ENCODE results near the gene KCNIP4. TPM values are rescaled to one million over a fixed set of nuclear protein-coding genes. Genes with fewer than 3 reads are reported as not detected.

KCNIP4 gene
- total RNA-seq, 8 experiments from 2014 or later: 1.7 to 18.5 (median 10.8) TPM

GRCh38 chr4:20987191-20987590 lies 961.4 kb downstream of the KCNIP4 start:
- 0 to 100% (median 83%) methylated on average over 1 to 2 of the region's 2 CpGs; no CpG with 5 or more reads in 3 of the 10 experiments for WGBS, 10 experiments
- in situ Hi-C loops (cut with MboI; ENCODE audit: low pct_unique_long_range_greater_than_20kb in 2 of 9, low sequenced_read_pairs in 9 of 9, unreplicated experiment in 9 of 9): no loop called here
- no peak overlapping the region for H3K27ac ChIP-seq
- no peaks in the 10 kb centered on the region for H3K4me1 ChIP-seq (replicated peaks in 1 of 2)
- no peak for ATAC-seq (replicated peaks in 6 of 8)
- no peak overlapping the region for H3K4me3 ChIP-seq

DNA sequence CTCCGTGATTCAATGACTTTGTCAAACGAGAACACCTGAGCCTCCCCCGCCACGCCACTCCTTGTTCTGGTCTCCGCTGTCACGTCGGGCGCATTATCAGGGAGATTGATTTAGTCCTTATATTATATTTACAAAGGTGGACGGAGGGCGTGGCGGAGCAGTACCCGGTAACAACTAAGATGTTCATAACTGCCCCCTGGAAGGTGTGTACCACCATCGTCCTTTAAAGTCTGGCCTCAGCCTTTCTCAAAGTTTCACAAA lies 964.1 kb downstream of the KCNIP4 start:
- no peak for ATAC-seq (replicated peaks in 6 of 8)
- in situ Hi-C loops (cut with MboI; ENCODE audit: low pct_unique_long_range_greater_than_20kb in 2 of 9, low sequenced_read_pairs in 9 of 9, unreplicated experiment in 9 of 9): no loop called here
- H3K4me1 ChIP-seq (replicated peaks in 1 of 2): no peaks in the 10 kb centered on the region
- WGBS, 10 experiments: 27 to 100% (median 84%) methylated on average over 4 to 8 of the region's 13 CpGs; no CpG with 5 or more reads in 3 of the 10 experiments
- peak overlapping the region in 1 of 5 donors; percentile 35 for H3K4me3 ChIP-seq
- H3K27ac ChIP-seq: no peak overlapping the region

DNA sequence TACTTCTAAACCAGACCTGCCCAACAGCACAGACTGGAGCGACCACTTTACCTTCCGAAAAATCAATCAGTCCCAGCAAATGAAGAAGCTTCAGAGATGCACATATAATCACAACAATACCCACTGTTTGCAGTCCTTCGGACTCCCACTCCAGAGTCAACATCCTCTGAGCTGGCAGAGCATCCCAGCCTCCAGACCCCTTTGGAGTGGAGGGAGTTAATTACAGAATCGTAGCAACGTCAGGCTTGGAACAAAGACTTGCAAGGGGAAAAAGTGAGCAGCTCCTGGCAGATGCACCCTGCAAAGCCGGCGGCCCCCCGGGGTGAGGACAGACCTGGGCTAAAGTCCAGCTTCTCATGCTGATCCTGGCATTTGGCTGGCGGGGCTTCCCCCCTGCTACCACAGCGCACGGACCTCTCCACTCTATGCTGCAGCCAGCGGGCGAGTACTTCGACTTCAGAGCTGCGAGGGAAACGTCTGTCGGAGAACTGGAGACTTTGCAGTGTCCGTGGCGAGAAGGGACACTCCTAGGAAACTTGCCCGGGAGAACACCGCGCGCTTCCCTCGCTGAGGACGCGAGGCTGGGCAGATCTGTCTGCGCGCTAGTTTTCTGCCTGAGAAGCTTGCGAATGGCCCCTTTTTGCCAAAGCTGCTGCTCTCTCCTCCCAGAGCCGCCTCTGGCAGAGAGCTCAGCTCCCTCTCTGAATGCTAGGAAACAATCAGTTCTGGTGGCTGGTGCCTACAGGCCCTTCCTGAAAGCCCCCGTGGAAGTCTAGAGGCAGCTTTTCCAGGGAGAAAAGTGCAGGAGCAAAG lies 964.6 kb downstream of the KCNIP4 start:
- H3K4me1 ChIP-seq (replicated peaks in 1 of 2): no peaks in the 10 kb centered on the region
- no peak overlapping the region for H3K27ac ChIP-seq
- WGBS, 10 experiments: 2 to 54% (median 12%) methylated on average over 3 to 23 of the region's 31 CpGs; no CpG with 5 or more reads in 2 of the 10 experiments
- peak overlapping the region; percentile 7 to 35 (median 19) for H3K4me3 ChIP-seq
- ATAC-seq (replicated peaks in 6 of 8): peak in 6 of 8 experiments; percentile 32 to 89 (median 62)
- in situ Hi-C loops (cut with MboI; ENCODE audit: low pct_unique_long_range_greater_than_20kb in 2 of 9, low sequenced_read_pairs in 9 of 9, unreplicated experiment in 9 of 9): no loop called here

DNA sequence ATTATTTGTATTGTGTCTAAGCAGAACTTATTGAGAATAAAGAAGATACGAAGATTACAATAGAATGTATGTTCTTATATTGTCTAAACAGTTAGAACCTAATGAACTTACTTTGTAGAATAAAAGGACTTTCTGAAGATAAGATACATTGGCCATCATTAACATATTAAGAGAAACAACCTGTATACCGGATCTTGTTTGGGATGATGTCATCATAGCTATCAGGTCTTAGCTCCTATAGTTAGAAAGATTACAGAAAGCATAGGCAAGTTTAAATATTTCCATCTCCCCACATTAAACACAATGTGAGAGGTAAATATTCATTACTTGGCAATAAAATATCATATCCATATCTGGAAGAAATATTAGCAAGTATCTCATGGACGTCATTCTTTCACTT lies 966.0 kb downstream of the KCNIP4 start:
- 5 to 94% (median 73%) methylated on average over 2 to 3 of the region's 3 CpGs for WGBS, 10 experiments
- no peak overlapping the region for H3K4me3 ChIP-seq
- H3K4me1 ChIP-seq (replicated peaks in 1 of 2): no peaks in the 10 kb centered on the region
- no peak overlapping the region for H3K27ac ChIP-seq
- ATAC-seq (replicated peaks in 6 of 8): no peak
- in situ Hi-C loops (cut with MboI; ENCODE audit: low pct_unique_long_range_greater_than_20kb in 2 of 9, low sequenced_read_pairs in 9 of 9, unreplicated experiment in 9 of 9): no loop called here

DNA sequence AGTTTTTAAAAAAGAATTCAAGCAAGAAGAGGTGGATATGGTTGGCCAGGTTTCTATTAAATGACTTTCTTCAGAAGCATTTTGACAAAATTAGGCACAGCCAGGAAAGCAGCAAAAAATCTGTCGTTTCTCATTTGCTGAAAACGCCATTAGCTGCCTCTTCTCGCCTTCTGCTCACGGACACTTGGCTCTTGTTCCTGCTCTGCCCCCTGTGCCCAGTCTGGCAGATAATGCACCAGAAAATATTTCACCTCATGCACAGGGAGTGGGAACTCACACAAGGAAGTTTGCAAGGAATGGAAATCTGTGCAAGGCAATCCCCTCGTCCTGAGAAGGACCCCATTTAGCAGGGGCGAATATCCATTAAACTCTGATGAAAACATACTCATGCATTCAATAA lies 988.3 kb downstream of the KCNIP4 start:
- in situ Hi-C loops (cut with MboI; ENCODE audit: low pct_unique_long_range_greater_than_20kb in 2 of 9, low sequenced_read_pairs in 9 of 9, unreplicated experiment in 9 of 9): no loop called here
- Histone ChIP-seq H3K27ac (no peak overlapping the region), H3K4me3 (no peak overlapping the region), H3K4me1 (replicated peaks in 1 of 2) (no peaks in the 10 kb centered on the region)
- ATAC-seq (replicated peaks in 6 of 8): no peak
- 0 to 100% (median 58%) methylated on average over 2 to 6 of the region's 6 CpGs; no CpG with 5 or more reads in 1 of the 10 experiments for WGBS, 10 experiments

GRCh38 chr4:20954541-20954940 lies 994.0 kb downstream of the KCNIP4 start:
- H3K4me3 ChIP-seq: no peak overlapping the region
- ATAC-seq (replicated peaks in 6 of 8): no peak
- WGBS, 10 experiments: 0 to 90% (median 60%) methylated on average over 1 to 5 of the region's 5 CpGs; no CpG with 5 or more reads in 1 of the 10 experiments
- no peaks in the 10 kb centered on the region for H3K4me1 ChIP-seq (replicated peaks in 1 of 2)
- no peak overlapping the region for H3K27ac ChIP-seq
- in situ Hi-C loops (cut with MboI; ENCODE audit: low pct_unique_long_range_greater_than_20kb in 2 of 9, low sequenced_read_pairs in 9 of 9, unreplicated experiment in 9 of 9): no loop called here

DNA sequence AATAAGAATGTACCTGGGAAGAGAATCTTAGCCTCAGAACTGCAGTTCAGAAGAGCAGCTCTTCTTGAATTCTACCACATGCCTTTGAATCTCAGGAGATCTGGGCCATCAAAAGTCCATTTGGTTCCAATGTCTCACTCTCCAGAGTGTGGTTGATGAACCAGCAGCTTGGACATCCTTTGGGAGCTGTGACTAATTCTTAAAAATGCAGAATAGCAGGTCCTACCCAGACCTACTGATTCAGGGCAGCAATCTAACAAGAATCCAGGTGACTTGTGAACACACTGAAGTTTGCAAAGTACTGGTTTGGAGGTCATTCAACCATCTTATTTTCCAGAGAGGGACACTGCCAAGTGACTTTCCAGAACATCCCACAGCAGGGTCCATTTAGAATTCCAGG lies 1003.6 kb downstream of the KCNIP4 start:
- Histone ChIP-seq H3K27ac (no peak overlapping the region), H3K4me1 (replicated peaks in 1 of 2) (peaks cover 0 to 2% of the 10 kb centered on the region in 2 donors), H3K4me3 (no peak overlapping the region)
- ATAC-seq (replicated peaks in 6 of 8): no peak
- in situ Hi-C loops (cut with MboI; ENCODE audit: low pct_unique_long_range_greater_than_20kb in 2 of 9, low sequenced_read_pairs in 9 of 9, unreplicated experiment in 9 of 9): no loop called here

DNA sequence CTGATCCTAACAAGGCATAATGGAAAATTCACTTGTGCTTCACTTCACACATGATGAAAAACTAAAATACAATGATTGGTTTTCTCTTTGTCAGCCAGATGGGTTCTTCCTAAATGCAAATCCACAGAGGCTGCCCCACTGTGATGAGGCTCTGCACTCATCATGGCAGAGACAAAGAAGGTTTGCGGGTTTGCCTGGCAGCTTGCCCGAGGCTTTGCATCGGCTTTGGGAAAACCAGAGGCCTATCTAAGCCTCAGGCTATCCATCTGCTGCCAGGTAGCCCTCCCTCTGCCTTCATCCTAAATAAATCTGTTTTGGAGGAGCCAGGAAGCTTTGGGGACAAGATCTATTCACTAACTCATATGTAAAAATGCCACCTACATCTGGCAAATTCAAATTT lies 1004.1 kb downstream of the KCNIP4 start:
- H3K4me3 ChIP-seq: no peak overlapping the region
- in situ Hi-C loops (cut with MboI; ENCODE audit: low pct_unique_long_range_greater_than_20kb in 2 of 9, low sequenced_read_pairs in 9 of 9, unreplicated experiment in 9 of 9): no loop called here
- ATAC-seq (replicated peaks in 6 of 8): no peak
- WGBS, 10 experiments: 83 to 94% methylated on average over 2 to 3 of the region's 3 CpGs; no CpG with 5 or more reads in 8 of the 10 experiments
- no peak overlapping the region for H3K27ac ChIP-seq
- H3K4me1 ChIP-seq (replicated peaks in 1 of 2): peaks cover 0 to 2% of the 10 kb centered on the region in 2 donors

DNA sequence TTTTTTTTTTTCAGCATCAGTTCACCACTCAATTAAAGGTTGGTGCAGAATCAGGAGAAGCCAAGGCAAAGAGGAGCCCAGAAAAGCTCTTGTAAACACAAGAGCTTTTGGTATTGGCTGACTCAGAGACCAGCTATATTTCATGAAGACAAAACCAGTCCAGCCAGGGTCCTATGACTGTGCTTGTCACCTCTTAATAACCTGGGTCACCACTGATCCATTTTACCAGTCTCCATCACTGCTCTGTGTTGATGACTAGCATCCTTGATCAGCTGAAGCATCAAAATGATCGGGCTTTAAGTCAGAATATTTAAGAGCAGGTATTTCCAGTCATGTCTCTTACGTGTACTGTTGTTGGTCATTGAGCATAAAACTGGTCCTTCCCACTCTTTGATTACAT lies 1010.4 kb downstream of the KCNIP4 start:
- in situ Hi-C loops (cut with MboI; ENCODE audit: low pct_unique_long_range_greater_than_20kb in 2 of 9, low sequenced_read_pairs in 9 of 9, unreplicated experiment in 9 of 9): no loop called here
- ATAC-seq (replicated peaks in 6 of 8): peak in 3 of 8 experiments; percentile 38 to 79 (median 49)
- Histone ChIP-seq H3K27ac (no peak overlapping the region), H3K4me1 (replicated peaks in 1 of 2) (no peaks in the 10 kb centered on the region), H3K4me3 (no peak overlapping the region)
- WGBS, 10 experiments: 10 to 100% (median 29%) methylated on average over 1 to 2 of the region's 2 CpGs; no CpG with 5 or more reads in 1 of the 10 experiments

DNA sequence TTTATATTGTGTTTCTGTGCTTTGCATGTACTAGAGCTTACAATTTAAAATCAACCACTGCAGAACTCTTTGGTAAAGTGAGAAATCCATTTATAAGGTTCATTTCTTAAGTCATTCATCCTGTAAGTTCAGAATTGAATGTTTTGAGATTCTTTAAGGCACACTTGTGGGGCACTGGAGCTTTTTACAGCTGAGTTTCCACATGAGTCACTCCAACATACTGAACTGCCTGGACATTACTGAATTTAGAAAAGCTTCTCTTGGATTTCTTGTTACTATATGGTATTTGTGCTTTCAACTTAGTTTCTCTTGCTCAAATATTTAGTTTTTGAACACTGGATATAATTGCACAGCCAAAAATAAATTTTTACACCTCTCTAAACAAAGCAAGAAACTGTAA lies 1022.0 kb downstream of the KCNIP4 start:
- no peak for ATAC-seq (replicated peaks in 6 of 8)
- H3K4me3 ChIP-seq: no peak overlapping the region
- in situ Hi-C loops (cut with MboI; ENCODE audit: low pct_unique_long_range_greater_than_20kb in 2 of 9, low sequenced_read_pairs in 9 of 9, unreplicated experiment in 9 of 9): no loop called here
- H3K27ac ChIP-seq: no peak overlapping the region
- no peaks in the 10 kb centered on the region for H3K4me1 ChIP-seq (replicated peaks in 1 of 2)

DNA sequence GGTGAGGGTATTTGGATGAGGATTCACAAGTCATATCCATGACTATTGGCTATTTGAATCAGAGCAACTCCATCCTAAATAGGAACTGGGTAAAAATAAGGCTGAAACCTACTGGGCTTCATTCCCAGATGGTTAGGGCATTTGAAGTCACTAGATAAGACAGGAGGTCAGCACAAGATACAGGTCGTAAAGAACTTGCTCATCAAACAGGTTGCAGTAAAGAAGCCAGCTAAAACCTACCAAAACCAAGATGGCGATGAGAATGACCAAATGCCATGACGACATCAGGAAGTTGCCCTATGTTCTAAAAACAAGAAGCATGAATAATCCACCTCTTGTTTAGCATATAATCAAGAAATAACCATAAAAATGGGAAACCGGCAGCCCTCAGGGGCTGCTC lies 1023.4 kb downstream of the KCNIP4 start:
- in situ Hi-C loops (cut with MboI; ENCODE audit: low pct_unique_long_range_greater_than_20kb in 2 of 9, low sequenced_read_pairs in 9 of 9, unreplicated experiment in 9 of 9): no loop called here
- whole genome bisulfite sequencing, 10 experiments: 0 to 100% (median 62%) methylated on average over 1 to 4 of the region's 4 CpGs; no CpG with 5 or more reads in 1 of the 10 experiments
- Histone ChIP-seq H3K4me1 (replicated peaks in 1 of 2) (no peaks in the 10 kb centered on the region), H3K4me3 (no peak overlapping the region), H3K27ac (no peak overlapping the region)
- ATAC-seq (replicated peaks in 6 of 8): no peak

GRCh38 chr4:20922962-20923361 lies 1025.6 kb downstream of the KCNIP4 start:
- WGBS, 10 experiments: 5 to 100% (median 86%) methylated on average over 2 of the region's 2 CpGs; no CpG with 5 or more reads in 1 of the 10 experiments

GRCh38 chr4:20916106-20916505 lies 1032.5 kb downstream of the KCNIP4 start:
- Histone ChIP-seq H3K4me1 (replicated peaks in 1 of 2) (no peaks in the 10 kb centered on the region), H3K4me3 (no peak overlapping the region), H3K27ac (no peak overlapping the region)
- ATAC-seq (replicated peaks in 6 of 8): no peak
- WGBS, 10 experiments: 40 to 100% (median 86%) methylated on average over 1 of the region's 1 CpG; no CpG with 5 or more reads in 4 of the 10 experiments
- in situ Hi-C loops (cut with MboI; ENCODE audit: low pct_unique_long_range_greater_than_20kb in 2 of 9, low sequenced_read_pairs in 9 of 9, unreplicated experiment in 9 of 9): no loop called here

More at GRCh38 chr4:20922962-20923361, 1025.6 kb downstream of the KCNIP4 start:
- Histone ChIP-seq H3K4me1 (replicated peaks in 1 of 2) (no peaks in the 10 kb centered on the region), H3K27ac (no peak overlapping the region), H3K4me3 (no peak overlapping the region)
- in situ Hi-C loops (cut with MboI; ENCODE audit: low pct_unique_long_range_greater_than_20kb in 2 of 9, low sequenced_read_pairs in 9 of 9, unreplicated experiment in 9 of 9): no loop called here
- ATAC-seq (replicated peaks in 6 of 8): no peak

- no peaks in the 10 kb centered on the region for H3K4me1 ChIP-seq (replicated peaks in 1 of 2)
- no peak for ATAC-seq (replicated peaks in 6 of 8)
- 0 to 100% (median 61%) methylated on average over 1 to 3 of the region's 3 CpGs for WGBS, 10 experiments
- in situ Hi-C loops (cut with MboI; ENCODE audit: low pct_unique_long_range_greater_than_20kb in 2 of 9, low sequenced_read_pairs in 9 of 9, unreplicated experiment in 9 of 9): no loop called here
- H3K27ac ChIP-seq: no peak overlapping the region
- no peak overlapping the region for H3K4me3 ChIP-seq
Observed at GRCh38 chr4:20904966-20905365, 1043.6 kb downstream of the KCNIP4 start.

Measured in motor neuron (in vitro differentiated cells).